Ishikawa (cell line): ENCODE data around the gene TMEM131.

Source experiments
- CEBPB ChIP-seq: IDR thresholded peaks from 2 replicates; pipeline ENCODE4 v1.6.1; 2012
- CREB1 ChIP-seq: IDR thresholded peaks from 2 replicates; pipeline ENCODE4 v1.6.1; 2012; ENCODE audit warnings: low read depth
- EGR1 ChIP-seq: IDR thresholded peaks from 2 replicates; pipeline ENCODE4 v1.6.1; 2012
- EP300 ChIP-seq: IDR thresholded peaks from 2 replicates; pipeline ENCODE4 v1.6.1; 2012; ENCODE audit warnings: borderline replicate concordance
- FOXM1 ChIP-seq: IDR thresholded peaks from 2 replicates; pipeline ENCODE4 v1.6.1; 2012; ENCODE audit warnings: low read depth, borderline replicate concordance
- NFIC ChIP-seq: IDR thresholded peaks from 2 replicates; pipeline ENCODE4 v1.6.1; 2012
- RAD21 ChIP-seq: IDR thresholded peaks from 2 replicates; pipeline ENCODE4 v1.6.1; 2012; ENCODE audit warnings: low read depth
- TAF1 ChIP-seq: IDR thresholded peaks from 2 replicates; pipeline ENCODE4 v1.6.1; 2012; ENCODE audit warnings: low read depth, mild to moderate bottlenecking
- TCF12 ChIP-seq: IDR thresholded peaks from 2 replicates; pipeline ENCODE4 v1.6.1; 2012; ENCODE audit warnings: low read depth
- TEAD4 ChIP-seq: IDR thresholded peaks from 2 replicates; pipeline ENCODE4 v1.6.1; 2012
- YY1 ChIP-seq: IDR thresholded peaks from 2 replicates; pipeline ENCODE4 v1.6.1; 2012; ENCODE audit warnings: low read depth
- ZBTB7A ChIP-seq: IDR thresholded peaks from 2 replicates; pipeline ENCODE4 v1.6.1; 2012; ENCODE audit warnings: low read depth
- TF ChIP-seq, protein P1 (sequence below): IDR thresholded peaks from 2 replicates; pipeline ENCODE4 v1.6.1; 2012; ENCODE audit warnings: low read depth, mild to moderate bottlenecking
- TF ChIP-seq, protein P2 (sequence below): IDR thresholded peaks from 2 replicates; pipeline ENCODE4 v1.6.1; 2012
- TF ChIP-seq, protein P3 (sequence below): IDR thresholded peaks from 2 replicates; pipeline ENCODE4 v1.6.1; 2012

TMEM131 gene

DNA sequence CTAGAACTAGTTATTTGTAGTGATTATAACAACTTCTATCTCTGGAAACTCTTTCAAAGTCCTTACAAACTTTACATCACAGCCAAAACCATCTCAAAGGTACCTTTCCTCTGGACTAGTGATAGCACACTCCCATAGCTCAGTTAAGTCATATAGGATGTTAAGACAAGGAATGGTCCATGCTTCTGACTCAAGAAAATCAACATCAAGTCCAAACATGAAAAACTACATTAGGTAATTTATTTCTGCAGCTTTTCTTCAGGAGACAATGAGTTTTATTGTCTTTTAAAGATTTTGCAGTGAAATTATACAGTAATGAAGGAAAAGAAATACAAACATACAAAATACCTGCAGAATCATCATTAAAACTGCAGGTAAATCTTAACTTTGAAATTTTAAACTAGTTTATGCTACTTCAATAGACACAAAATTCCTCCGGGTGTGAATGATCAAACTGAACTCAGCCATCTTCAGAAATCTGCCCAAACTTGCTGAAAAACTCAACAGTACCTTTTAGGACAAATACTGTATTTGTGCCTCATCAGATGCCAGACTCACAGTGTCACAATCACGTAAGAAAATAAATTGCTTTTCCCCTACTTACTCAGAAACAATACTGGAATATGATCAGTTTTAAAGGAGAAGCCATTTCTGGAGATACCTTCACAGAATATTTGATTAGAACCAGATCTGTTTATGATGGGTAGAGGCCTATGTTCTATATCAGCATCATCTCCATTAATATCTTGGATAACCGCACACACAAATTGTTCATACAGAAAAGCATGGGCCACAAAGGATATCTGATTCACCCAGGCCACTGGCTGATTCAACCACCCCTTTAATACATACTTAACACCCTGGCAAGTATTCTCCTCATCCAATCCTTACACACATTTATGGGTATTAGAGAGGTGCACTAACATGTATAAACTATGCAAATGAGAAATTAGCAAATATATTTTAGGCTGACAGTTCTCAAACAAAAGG is 2.6 kb downstream of the TMEM131 start:
- TF ChIP-seq ZBTB7A, result no peak
- TF ChIP-seq, protein P1, sequence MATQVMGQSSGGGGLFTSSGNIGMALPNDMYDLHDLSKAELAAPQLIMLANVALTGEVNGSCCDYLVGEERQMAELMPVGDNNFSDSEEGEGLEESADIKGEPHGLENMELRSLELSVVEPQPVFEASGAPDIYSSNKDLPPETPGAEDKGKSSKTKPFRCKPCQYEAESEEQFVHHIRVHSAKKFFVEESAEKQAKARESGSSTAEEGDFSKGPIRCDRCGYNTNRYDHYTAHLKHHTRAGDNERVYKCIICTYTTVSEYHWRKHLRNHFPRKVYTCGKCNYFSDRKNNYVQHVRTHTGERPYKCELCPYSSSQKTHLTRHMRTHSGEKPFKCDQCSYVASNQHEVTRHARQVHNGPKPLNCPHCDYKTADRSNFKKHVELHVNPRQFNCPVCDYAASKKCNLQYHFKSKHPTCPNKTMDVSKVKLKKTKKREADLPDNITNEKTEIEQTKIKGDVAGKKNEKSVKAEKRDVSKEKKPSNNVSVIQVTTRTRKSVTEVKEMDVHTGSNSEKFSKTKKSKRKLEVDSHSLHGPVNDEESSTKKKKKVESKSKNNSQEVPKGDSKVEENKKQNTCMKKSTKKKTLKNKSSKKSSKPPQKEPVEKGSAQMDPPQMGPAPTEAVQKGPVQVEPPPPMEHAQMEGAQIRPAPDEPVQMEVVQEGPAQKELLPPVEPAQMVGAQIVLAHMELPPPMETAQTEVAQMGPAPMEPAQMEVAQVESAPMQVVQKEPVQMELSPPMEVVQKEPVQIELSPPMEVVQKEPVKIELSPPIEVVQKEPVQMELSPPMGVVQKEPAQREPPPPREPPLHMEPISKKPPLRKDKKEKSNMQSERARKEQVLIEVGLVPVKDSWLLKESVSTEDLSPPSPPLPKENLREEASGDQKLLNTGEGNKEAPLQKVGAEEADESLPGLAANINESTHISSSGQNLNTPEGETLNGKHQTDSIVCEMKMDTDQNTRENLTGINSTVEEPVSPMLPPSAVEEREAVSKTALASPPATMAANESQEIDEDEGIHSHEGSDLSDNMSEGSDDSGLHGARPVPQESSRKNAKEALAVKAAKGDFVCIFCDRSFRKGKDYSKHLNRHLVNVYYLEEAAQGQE, result no peak
- TF ChIP-seq CEBPB, result no peak
- no peak for TF ChIP-seq EP300
- TF ChIP-seq, protein P2, sequence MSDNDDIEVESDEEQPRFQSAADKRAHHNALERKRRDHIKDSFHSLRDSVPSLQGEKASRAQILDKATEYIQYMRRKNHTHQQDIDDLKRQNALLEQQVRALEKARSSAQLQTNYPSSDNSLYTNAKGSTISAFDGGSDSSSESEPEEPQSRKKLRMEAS, result no peak
- TF ChIP-seq YY1, result no peak
- TF ChIP-seq, protein P3, sequence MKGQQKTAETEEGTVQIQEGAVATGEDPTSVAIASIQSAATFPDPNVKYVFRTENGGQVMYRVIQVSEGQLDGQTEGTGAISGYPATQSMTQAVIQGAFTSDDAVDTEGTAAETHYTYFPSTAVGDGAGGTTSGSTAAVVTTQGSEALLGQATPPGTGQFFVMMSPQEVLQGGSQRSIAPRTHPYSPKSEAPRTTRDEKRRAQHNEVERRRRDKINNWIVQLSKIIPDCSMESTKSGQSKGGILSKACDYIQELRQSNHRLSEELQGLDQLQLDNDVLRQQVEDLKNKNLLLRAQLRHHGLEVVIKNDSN, result no peak

DNA sequence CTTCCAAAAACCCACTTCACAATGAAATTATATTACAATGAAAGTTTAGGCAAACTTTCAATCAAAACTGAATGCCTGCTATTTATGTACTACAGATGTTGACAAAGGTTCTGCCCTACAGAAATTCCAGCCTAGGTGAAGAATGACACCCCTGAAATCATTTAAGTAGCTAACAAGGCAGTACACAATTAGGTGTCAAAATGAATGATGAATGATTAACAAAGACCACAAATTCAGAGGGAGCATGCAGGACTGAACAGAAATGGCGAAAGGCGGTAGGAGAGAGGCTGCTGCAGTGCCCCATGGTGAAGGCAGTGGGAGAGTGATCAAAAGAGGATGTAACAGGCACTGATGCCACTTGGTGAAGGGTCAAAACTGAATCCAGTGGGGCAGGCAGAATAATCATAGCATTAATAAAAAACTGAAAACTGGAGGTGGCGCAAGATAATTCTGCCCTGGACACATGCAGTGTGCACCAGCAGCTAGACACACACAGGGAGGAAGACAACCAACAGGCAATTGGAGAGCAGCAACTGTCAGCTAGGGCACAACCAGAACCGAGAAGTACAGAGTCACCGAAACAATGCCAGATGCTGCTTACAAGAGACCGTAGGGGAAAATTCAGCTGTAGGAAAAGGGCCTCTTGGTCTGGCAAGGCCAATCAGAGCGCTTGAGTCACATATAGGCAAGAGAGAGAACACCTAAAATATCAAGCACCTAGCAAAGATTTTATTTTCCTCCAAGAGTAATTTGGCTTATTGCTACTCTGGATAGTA is 4.5 kb downstream of the TMEM131 start:
- TF ChIP-seq, protein P1, result no peak
- TF ChIP-seq TCF12, result no peak
- no peak for TF ChIP-seq YY1
- no peak for TF ChIP-seq NFIC
- TF ChIP-seq FOXM1, result no peak
- TF ChIP-seq, protein P3, result no peak
- TF ChIP-seq CREB1, result no peak

DNA sequence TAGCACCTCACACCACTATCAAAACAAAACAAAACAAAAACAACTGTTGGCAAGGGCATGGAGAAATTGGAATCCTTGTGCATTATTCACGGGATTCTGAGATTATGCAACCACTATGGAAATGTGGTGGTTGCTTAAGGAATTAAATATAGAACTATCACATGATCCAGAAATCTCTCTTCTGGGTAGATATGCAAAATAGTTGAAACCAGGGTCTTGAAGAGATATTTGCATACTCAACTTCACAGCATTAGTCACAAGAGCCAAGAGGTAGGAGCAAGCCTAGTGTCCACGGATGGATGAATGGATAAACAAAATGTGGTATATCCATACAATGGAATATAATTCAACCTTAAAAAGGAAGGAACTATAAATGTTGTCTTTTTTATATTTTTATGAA is 7.0 kb downstream of the TMEM131 start:
- TF ChIP-seq EGR1, result no peak
- TF ChIP-seq RAD21, result no peak

DNA sequence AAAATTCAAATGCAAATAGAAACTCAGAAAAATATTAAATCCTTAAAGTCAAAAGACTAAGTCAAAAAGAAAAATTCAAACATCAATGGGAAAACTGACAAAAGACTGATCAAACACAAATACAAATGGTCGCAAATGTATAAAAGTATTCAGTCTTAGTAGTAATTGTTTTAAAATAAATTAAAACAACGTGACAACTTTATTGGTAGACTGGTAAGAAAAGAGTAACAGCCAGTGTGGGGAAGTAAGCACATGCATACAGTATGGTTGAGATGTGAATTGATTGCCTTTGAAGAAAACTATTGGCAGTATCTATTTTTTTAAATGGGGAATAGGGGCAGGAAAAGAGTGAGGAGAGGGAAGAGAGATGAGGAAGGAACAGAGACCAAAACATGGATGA is 9.8 kb downstream of the TMEM131 start:
- no peak for TF ChIP-seq RAD21
- TF ChIP-seq, protein P3, result no peak
- no peak for TF ChIP-seq TCF12
- TF ChIP-seq, protein P2, result no peak
- no peak for TF ChIP-seq NFIC
- TF ChIP-seq CEBPB, result no peak

DNA sequence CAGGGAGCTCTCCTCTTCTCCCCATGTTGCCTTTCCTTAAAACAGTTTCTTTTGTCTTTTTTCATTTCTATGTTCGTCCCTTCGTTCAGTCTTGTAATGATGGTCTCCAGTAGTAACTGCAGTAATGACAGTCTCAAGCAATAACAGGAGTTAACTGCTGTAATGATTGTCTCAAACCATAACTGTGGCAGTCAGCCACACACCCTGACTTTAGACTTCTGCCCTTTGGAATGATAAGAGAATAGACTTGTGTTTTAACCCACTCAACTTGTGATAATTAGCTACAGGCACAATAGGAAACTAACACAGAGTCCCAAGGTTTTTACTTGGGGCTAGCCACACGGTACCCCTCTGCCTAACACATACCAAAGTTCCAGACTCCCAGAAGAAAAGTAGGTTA is 12.1 kb downstream of the TMEM131 start:
- TF ChIP-seq TAF1 (no peak), CREB1 (no peak), YY1 (no peak), TEAD4 (no peak), RAD21 (no peak)
- TF ChIP-seq, protein P3, result no peak
